GM21526 (cell line): ENCODE results near the gene FKBP1A.

Source experiments
- ATAC-seq: cut with Tn5 transposase; IDR thresholded peaks from one replicate; pipeline ENCODE4 v1.9.1; 2021; ENCODE audit warnings: moderate library complexity; ENCODE audit not compliant: unreplicated experiment, low FRiP score

The FKBP1A gene

DNA sequence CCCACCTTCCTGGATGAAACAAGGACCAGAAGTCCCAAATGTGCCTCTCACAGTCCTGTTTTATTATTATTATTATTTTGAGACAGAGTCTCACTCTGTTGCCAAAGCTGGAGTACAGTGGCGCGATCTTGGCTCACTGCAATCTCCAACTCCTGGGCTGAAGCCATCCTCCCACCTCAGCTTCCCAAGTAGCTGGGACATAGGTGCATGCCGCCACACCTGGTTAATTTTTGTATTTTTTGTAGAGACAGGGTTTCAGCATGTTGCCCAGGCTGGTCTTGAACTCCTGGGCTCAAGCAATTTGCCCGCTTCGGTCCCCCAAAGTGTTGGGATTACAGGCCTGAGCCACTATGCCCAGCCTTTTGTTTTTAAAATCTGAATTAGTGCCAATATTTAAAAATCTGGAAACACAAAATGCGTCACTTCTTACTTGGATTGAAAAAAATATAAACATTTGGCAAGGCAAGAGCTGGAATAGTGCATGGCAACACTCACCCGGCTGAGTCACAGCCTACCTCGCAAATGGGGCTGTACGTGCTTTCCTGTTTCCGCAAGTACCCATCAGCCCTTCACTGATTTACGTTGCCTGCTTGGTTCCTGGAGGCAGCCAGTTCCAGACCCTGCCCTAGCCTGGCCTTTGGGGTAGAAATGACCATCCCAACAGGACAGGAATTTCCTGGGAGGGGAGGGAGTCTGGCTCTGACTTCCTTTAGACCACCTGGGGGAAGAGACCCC lies 70.2 kb downstream of the FKBP1A start:
- no peak for ATAC-seq

DNA sequence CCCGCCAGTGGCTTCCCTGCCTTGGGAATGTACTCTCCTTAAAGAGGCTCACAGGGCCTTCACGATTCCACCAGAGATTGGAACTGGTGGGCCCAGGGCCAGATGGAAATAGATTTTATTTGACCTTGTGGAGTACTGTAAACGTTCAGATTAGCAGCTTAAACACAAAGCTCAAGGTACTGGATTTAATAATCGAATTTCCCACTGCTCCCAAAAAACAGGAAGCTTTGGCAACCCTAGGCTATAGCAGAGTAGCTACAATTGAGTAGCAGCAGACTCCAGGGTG lies 71.3 kb downstream of the FKBP1A start:
- ATAC-seq: no peak

- no peak for ATAC-seq
Measured at GRCh38 chr20:1320902-1321653, 71.8 kb downstream of the FKBP1A start.

DNA sequence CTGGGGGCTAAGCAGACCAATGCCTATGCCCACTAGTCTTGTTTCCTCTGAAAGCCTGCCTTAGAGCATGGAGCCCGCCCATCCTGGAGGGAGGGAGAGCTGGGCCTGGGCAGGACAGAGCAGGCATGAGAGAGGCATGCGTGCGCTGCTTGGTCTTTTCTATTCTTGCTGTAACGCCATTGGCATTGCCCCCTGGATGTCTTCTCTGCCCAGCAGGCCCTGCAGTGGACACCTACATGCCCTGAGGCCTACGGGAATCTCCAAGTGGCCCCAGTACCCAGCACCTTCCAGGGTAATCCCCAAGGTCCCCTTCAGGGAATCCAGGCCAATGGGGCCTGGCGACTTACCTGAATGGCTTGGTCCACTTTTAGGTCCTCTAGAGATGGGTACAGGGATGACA lies 72.8 kb downstream of the FKBP1A start:
- ATAC-seq: no peak

GRCh38 chr20:1319462-1319861 lies 73.4 kb downstream of the FKBP1A start:
- no peak for ATAC-seq

DNA sequence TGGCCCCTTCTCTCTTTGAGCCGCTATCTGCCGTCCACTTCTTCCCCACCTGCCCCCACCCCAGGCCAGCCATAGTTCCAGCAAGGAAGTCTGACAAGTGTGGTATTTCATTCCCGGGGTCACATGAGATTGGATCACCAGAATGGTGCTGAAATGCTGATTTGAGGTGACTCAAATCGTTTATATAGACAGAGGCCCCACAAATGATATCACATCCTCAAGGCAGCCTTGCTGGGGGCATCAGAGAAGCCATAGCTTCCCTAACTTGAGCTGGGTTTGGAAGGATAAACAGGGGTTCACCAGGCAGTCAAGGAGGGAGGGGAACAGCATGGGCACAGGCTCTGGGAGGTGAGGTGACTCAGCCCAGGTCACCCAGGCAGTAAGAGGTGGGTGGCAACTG lies 73.8 kb downstream of the FKBP1A start:
- ATAC-seq: no peak
